Bone marrow (tissue), 2 donors: ENCODE data around the gene ADGRV1.

Experiments used
- DNase-seq, 2 donors: peaks; one replicate each; lab custom pipeline; 2025; lab: John Stamatoyannopoulos, UW

ADGRV1 gene, protein sequence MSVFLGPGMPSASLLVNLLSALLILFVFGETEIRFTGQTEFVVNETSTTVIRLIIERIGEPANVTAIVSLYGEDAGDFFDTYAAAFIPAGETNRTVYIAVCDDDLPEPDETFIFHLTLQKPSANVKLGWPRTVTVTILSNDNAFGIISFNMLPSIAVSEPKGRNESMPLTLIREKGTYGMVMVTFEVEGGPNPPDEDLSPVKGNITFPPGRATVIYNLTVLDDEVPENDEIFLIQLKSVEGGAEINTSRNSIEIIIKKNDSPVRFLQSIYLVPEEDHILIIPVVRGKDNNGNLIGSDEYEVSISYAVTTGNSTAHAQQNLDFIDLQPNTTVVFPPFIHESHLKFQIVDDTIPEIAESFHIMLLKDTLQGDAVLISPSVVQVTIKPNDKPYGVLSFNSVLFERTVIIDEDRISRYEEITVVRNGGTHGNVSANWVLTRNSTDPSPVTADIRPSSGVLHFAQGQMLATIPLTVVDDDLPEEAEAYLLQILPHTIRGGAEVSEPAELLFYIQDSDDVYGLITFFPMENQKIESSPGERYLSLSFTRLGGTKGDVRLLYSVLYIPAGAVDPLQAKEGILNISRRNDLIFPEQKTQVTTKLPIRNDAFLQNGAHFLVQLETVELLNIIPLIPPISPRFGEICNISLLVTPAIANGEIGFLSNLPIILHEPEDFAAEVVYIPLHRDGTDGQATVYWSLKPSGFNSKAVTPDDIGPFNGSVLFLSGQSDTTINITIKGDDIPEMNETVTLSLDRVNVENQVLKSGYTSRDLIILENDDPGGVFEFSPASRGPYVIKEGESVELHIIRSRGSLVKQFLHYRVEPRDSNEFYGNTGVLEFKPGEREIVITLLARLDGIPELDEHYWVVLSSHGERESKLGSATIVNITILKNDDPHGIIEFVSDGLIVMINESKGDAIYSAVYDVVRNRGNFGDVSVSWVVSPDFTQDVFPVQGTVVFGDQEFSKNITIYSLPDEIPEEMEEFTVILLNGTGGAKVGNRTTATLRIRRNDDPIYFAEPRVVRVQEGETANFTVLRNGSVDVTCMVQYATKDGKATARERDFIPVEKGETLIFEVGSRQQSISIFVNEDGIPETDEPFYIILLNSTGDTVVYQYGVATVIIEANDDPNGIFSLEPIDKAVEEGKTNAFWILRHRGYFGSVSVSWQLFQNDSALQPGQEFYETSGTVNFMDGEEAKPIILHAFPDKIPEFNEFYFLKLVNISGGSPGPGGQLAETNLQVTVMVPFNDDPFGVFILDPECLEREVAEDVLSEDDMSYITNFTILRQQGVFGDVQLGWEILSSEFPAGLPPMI (N-terminal part only)

DNA sequence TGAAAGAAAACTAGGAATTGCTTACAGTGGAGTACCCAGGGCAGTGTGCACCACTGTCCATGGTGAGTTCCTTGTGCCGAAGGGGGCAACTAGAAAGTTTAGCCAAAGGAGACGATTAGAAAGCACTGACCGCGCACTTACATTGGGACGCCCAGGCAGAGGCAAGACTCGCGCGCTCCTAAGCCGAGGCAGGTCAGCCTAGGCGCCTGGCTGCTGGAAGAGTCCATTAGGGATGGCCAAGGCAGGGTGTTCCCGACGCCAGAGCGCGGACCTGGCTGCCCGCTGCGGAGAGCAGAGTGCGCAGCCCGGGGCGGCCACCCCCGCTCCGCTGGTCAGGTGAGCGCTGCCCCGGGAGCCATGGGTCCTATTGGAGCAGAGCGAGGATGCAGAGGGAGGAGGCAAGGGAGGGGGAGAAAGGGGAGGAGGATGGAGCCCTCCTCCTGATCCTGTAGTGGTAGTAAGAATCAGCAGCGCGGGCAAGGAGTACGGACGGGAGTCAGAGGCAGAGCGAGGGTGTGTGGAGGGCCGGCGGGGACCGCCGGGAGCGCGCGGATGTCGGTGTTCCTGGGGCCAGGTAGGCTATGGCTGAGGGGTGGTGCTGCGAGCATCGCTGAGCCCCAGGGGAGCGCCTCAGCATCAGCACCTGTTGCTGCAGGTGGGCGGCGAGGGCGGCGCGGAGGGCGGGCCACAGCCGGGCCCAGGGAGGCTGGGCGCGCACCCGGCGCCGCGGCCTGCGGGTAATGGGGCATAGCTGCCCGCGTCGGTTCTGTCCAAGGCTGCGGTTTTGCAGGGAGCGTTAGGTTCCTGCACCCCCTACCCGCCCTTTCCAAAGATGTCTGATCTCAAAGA is at the start of gene ADGRV1:
ADGRV1 (plus strand) TSS at position 454 of the 849 bp plus-strand sequence; CDS start at position 553, 99 bp downstream.
- DNase-seq: no peak

GRCh38 chr5:90510438-90510837 is 48.2 kb upstream of the ADGRV1 start:
- DNase-seq: no peak

DNA sequence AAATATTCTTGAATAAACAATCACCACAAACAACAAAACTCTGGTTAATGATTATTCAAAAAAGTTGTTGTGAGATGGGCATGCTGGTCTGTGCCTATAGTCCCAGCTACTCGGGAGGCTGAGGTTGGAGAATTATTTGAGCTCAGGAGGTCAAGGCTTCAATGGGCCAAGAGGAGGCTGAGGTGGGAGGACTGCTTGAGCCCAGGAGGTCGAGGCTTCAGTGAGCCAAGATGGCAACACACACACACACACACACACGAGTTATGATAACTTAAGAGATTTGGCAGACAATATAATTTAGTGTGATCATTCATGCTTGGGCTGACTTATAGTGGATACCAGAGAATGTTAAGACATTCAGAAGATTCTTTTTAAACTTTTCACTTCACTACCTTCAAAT is 44.1 kb upstream of the ADGRV1 start:
- no peak for DNase-seq

DNA sequence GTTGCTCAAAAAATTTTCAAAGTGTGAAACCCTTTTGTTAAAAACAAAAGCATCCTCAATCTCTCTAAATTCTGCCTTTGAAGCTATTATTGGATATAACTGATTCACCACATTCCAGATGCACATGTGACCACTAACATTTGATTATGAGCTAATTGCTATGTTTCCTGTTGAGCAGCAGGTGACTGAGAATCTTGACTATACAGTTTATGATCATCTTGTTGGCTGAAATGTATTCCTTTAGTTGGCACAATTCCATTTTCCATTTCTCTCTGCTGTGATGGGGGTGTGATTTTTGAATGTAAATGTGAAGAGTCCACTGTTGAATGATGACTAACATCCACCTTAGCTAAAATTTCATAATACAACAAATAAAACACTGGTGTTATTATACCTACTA is 39.9 kb upstream of the ADGRV1 start:
- no peak for DNase-seq

- no peak for DNase-seq
These were observed 39.5 kb upstream of the ADGRV1 start for GRCh38 chr5:90519081-90519480.

- DNase-seq: no peak
These were observed 29.9 kb upstream of the ADGRV1 start for GRCh38 chr5:90528601-90529193.

DNA sequence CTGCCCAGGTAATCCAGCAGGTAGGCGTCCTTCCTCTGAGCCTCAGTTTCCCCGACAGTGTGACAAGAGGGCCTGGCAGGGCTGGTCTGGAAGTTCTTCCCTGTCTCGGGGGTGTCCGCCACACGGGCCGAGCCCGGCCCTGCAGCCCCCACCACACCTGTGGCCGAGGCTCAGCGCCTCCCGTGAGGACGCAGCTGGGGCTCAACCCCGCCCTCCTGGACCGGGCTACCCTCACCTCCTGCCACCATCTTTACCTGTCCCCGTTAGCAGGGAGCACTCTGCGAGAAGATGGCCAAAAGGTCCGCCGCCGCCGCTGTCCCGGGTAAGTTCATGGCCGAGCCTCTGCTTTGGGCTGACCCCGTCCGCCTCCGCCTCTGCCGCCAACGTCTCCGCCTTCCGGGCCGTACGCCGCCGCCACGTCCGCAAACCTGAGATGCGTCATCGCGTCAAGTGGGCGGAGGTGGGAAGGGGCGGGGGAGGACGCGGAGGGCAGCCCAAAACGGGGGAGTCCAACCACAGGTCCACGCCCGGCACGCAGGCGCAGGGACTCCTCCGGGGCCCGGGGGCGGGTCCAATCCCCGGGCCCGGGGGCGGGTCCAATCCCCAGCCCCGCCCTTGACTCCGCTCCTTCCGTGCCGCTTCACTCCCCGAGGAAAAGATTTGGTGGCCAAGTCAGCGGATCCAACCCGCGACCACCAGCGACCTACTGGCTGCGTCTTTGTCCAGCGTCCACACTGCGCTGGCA is 29.2 kb upstream of the ADGRV1 start, which contains the start of gene LYSMD3:
LYSMD3 (minus strand) TSS at position 391 of the 745 bp plus-strand sequence. CDS start 4,295 bp downstream, outside the sequence.
- DNase-seq: peak; percentile 88 to 95

GRCh38 chr5:90529939-90530677 is 28.5 kb upstream of the ADGRV1 start:
- DNase-seq: peak in 1 of 2 donors; percentile 82

DNA sequence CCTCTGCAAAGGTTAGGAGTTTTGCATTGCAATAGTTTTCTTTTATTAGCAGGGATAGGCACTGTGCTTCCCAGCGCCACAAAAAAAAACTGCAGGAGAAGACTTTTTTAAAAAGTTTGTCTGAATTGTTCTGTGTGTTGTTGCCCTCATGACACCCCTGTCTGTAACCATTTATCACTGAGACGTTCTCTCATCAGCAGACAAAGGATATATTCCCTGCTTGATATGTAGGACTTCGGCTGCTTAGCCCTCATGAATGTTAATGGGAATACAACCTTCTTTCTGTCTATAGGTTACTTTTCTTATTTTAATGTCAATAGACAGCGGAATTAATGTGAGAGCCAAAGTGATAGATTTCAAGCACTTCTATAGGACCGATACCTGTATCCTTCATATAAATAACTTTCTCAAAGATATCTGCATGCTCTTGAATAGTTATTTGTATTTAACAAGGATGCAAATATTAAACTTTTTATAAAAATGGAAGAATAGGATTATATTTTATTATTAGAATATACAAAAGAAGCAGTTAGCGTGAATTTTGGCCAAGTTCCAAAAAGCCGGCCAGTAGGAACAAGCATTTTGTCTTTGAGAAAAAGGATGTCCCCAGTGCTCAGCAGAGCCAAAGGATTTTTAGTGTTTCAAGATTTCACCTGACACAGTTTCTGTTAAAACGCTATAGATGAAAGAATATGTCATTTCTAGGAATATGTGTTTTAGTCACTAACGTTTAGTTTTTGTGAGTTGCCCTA is 27.7 kb upstream of the ADGRV1 start:
- DNase-seq: no peak

- no peak for DNase-seq
These were observed 24.8 kb upstream of the ADGRV1 start for GRCh38 chr5:90533794-90534193.

DNA sequence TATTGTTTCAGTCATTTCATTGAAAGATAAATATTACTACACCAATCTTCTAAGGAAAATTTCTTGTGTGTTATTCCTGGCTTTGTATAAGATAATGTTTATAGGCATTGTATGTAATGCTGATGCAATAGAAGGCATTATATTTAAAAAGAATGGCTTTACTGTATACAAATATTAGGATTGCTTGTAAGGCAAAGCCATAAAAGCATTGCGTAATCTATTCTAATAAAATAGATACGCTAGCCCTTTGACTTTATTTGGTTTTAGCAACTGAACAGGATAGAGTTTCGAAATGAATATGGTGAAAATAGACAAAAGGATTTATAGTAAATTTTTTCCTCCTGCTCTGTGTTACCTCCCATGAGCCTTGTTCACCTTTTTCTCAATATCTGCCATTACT is 23.7 kb upstream of the ADGRV1 start:
- no peak for DNase-seq

DNA sequence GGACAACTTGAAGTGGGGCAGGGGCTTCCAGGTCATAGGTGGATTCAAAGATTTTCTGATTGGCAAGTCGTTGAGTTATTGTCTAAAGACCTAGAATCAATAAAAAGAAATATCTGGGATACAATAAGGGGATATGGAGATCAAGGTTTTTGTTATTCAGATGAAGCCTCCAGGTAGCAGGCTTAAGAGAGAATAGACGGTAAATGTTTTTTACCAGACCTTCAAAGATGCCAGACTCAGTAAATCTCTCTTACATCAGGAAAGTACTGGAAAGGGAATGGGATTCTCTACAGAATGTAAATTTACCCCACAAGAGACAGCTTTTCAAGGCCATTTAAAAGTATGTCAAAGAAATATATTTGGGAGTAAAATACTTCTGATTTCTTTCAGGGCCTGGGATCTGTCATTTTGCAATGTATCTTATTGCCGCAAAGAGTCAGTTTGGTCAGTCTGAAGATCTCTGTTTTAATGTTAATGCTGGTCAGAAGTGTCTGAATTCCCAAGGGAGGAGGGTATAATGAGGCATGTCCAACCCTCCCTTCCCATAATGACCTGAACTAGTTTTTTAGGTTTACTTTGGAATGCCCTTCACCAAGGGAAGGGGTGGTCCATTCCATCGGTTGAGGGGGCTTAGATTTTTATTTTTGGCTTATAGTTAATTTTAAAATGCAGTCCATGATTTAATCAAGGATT is 15.6 kb upstream of the ADGRV1 start:
- DNase-seq: no peak

- DNase-seq: no peak
These were observed 13.1 kb upstream of the ADGRV1 start for GRCh38 chr5:90545511-90545910.

DNA sequence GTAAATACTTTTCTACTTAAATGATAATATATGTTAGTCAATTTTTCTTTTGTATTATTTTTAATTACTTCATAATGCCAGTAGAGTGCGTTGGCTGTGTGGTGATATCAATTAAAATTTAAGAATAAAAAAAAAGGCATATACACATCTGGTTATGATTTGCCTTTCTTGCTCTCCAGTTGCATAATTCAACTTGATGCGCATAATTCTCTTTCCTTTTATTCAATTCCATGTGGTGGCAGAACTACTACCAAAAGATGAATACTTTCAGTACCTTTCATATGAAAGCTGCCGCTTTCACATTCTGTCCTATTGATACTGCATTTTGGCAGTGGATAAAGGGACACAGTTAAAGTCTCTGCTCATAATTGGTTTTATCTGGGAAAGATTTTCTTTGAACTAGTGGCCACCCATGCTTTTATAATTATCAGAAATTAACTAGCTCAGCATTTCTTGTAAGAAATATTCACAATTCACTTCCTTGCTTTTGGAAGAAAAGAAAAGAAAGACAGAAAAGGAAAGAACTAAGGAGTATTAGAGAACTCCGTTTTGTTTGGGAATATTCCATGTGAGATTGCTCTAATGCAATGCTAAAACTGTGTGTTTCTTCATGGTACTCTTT is 12.3 kb upstream of the ADGRV1 start:
- no peak for DNase-seq

- no peak for DNase-seq
These were observed 11.5 kb upstream of the ADGRV1 start for GRCh38 chr5:90547072-90547536.

DNA sequence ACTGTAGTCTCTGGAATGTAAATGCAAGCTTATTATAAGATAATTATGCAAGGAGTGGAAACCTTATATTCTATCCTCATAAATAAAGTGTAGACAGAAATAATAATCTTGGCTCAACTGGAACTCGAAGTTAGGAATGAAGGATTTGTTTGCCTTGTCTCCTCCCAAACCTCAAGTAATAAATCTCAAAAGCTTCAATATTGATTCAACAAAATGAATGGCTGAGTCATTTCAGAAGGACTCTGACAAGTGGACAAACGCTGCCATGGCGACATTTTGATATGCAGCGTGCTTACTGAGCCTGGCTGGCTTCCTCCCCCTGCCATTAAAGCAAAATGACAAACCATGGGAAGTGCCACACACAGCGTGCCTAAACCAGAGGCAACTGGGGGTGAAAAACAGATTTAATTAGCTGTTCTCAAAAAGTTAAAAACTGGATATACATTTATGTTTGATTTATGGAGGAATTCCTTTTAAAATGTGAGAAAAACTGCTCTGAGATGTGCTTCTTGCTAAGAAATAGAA is 10.5 kb upstream of the ADGRV1 start:
- DNase-seq: no peak

DNA sequence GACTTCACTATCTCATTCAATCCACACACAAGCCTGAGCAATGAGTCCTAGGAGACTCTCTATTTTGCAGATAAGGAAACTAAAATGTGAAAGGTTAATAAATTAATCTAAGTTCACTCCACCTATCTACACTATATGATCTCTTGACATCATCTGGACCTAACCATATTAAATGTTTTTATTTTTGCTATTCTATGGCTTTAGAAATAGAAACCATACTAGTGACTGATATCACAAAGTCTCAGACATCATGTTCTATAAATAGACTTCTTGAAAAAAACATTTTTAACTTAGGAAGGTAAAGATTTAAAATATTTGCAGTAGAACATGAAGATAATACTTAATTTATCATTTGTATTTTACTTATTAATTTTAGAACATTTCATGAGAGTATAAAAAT is 9.4 kb upstream of the ADGRV1 start:
- no peak for DNase-seq
